ENCODE data around the gene EFCAB11.
A peak's percentile ranks its signal among the peaks of the same experiment; 100 is the strongest.

Gene EFCAB11, protein sequence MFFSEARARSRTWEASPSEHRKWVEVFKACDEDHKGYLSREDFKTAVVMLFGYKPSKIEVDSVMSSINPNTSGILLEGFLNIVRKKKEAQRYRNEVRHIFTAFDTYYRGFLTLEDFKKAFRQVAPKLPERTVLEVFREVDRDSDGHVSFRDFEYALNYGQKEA

DNA sequence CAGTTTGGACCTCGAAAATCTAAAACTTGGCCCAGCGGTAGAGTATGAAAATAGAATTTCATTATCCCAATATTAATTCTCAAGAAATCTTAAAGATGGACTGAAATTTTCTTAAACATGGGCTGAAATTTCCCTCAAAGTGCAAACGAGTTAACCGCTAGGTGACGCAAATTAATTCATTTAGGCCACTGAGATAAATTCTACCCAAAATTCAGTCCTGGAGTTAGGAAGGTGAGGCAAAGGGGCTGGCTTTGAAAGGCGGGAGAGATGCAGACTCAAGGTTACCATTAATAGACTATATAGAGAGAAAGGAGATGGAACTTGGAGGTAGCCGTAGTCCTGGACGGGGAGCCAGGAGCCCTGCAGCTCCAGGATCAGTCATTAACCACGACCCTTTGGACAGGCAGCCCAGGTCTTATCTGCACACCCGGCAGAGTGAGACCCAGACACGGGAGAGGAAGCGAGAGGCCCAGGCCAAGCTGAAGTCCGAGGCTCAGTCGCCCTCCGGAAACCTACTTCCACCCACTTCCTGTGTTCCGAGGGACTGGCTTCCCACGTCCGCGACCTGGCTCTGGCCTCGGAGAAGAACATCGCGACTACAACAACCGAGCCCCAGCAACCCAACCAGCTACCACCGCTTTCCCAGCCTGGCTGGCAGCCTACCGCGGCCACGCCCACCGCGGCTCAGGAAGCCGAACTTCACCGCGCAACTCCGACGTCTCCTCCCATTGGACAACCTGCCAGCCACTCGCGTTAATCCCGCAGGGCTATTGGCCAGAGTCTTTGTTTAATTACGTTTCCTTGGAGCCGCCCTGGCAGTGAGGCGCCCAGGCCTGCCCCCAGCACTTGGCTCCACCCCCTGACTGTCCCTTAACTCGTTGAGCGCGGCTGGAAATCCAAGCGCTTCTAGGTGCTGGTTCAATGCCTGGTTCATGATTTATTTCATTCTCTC lies at the start of gene EFCAB11:
TSS of gene EFCAB11 (minus strand) at position 661 of the 952 bp plus-strand sequence. CDS start at position 591, 70 bp downstream.
- DNase-seq (ENCODE audit: low read depth, low spot score): peak; percentile 96

DNA sequence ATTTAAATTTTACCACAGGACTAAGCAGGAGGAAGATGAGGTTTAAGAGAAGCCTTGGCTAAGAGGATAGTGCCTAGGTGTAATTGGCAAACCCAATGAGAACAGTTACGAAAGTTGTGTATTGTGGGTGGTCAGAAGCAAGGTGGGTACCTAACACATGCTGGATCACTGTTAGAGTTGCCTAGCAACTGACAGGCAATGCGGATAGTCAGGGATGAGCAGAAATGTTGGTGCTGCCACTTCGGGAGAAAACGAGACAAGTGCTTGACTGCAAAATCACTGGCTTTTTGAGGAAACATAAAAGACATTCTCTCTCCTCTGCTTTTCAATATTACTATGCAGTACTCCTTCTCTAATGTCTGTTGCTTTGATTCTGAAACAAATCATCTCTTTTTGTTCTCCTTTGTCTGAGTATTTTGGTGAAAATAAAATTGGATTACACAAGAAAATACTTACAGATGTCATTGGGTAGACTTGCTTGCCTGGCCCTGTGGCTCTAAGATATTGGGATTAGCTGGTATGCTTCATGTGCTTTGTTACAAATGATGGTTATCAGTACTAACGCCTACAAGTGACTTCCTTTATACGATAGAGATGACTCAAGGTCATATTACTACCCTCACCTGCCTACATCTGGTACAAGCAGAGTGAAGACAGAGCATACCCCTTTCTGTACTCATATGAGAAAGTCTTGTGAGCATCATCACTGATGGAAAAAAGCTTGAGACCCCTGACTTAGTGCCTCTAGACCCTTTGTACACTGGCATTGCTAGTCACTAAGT lies 49.2 kb upstream of the EFCAB11 start:
- DNase-seq (ENCODE audit: low read depth, low spot score): no peak

DNA sequence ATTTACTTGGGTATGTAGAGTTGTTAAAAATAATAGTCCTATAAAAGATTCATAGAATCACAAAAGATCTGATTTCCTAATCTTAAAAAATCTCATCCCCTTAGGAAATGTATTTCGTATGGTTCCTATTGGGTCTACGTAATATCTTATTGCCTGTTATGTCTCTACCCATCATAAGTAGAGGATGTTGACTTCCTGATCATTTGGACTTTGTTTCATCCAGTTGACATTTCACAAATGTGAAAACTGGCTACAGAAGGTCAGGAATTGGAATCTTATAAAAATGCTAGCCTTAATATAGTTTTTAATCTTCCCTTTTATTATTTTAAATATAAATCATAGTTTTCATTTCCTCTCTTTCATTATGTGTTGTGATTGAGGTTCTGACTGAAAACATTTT lies 46.4 kb upstream of the EFCAB11 start:
- DNase-seq (ENCODE audit: low read depth, low spot score): no peak

DNA sequence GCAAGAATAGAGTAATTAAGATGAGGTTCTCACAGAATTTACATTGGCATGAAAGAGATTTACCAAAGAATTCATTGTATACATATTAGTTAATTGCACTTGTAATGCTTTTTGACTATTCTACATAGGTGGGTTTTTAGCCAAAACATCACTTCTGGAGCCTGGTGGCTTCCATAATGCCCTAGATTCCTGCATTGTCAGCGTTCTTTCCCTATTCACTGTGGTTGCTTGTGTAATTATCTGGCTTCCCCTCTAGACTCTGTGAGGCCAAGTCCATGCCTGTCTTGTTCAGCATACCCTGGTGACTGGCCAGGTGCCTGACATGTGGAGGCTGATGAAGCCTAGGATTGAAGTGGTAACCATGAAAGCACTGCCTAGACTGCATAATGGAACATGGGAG lies 42.4 kb upstream of the EFCAB11 start:
- no peak for DNase-seq (ENCODE audit: low read depth, low spot score)

DNA sequence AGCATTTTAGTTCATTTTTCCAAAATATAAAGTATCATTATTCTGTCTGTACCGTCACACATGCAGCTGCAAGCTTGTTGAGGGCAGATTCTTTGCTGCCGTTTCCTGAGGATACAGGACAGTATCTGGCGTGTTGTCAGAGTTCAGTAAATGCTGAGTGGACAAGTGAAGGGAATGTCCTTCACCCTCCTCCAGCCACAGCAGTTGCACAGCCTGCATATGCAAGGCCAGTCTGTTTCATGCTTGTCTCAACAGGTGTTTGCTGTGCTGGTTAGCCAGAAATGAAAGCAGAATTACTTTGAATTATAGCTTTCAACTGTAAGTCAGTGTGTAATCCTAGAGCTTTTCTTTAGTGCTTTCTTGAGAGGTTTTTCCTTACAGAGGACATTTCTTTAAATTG lies 37.7 kb upstream of the EFCAB11 start:
- DNase-seq (ENCODE audit: low read depth, low spot score): no peak

DNA sequence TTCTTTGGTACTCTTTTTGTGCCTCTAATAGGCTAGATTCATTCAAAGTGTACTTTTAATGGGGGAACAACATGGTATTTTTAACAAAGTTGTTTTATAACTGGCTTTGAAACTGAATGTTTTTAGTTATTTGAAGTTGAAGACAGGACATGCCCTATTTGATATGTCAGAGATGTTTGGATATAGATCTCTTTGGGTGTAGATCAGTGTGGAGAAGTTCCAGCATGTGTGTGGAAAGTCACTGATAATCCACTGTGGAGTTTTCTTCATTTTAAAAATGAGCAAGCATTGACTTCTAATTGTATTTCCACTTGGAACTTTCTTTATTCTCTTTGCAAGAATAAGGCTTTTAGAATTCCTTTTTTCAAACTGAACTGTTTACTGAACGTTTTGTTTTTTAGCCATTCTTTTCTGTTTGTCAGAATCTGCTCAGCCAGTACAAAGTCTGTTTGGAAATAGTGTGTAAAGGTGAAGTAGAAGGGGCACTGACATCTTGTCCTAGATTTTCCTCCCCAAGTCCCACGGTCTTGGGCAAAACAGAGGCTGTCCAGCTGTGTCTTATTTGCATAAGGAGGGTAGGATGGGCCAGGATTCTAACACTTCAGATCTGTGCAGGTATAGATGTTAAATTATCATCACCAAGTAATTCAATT lies 36.2 kb upstream of the EFCAB11 start:
- no peak for DNase-seq (ENCODE audit: low read depth, low spot score)

DNA sequence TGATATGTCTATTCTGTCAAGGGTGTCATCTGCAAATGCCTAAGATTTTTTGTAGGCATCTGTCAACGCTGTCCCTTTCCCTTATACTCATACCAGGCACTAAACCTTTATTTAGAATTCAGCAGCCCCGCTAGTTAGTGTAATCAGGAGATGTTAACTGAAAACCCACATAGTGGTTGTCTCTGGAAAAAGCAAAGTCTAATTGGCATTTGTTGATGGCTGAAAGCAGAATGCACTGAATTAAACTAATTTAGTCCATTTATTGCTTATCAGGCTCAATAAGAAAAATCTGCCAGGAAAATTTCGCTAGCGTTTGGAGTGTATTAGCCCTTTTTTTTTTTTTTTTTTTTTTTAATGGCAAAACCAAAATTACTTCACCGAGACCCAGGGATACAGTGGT lies 35.7 kb upstream of the EFCAB11 start:
- DNase-seq (ENCODE audit: low read depth, low spot score): no peak

DNA sequence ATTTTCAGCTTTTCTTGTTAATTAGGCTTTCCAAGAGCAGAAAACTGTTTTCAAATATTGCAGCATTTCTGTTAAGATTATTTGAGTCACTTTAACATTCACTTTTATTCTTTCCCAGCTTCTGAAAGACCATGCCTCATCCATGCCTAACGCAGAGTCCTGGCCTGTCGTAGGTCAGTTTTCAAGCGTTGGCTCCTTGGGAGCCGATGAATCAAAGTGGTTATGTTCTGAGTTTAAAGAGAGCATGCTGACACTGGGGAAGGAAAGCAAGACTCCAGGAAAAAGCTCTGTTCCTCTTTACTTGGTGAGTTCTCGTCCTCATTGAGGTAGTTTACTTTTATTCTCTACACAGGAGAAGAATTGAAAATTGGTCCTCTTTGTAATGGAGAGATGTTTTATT lies 34.3 kb upstream of the EFCAB11 start:
- DNase-seq (ENCODE audit: low read depth, low spot score): no peak

DNA sequence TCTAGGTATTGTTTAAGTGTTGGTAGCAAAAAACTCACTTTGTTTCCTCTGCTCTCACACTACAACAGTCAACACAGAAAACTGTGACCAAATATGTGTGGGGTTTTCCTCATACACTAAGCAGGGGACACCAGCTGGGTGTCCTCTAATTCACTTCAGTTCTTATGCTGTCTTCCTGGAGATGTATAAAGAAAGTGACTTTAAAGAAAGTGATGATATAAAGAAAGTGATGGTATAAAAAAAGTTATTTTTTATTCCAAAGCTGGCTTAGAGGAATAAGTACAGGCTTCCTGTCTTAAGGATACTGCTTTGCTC lies 32.6 kb upstream of the EFCAB11 start:
- DNase-seq (ENCODE audit: low read depth, low spot score): no peak

DNA sequence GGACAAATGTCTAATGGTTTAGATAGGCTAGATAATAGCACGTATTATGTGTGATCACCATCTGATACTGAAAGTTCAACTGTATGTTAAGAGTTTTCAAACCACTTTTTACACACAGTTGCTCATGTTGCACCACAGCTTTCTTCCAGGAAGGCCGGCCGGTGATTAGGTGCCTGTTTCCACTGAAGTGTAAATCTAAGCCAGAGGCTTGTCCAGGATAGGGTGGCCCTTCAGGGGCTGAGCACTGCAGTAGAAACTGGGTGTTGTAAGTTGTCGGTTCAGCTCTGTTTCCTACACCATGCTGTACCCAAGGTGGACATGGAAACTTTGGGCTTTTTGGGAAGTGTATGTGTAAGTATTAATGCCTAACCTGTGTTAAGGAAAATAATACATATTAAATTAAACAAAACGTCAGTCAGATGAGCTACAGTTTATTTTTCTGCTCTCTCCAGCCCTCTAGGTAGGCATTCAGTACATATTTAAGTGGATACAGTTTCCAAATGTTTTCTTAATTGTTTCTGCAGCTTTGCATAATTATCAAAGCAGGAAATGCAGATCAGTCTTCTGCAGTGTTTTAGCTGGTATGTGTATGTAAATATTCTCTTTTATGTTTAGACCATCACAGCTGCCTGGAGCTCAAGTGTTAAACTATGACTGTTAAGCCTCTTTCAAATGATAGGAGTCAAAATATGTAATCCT lies 32.1 kb upstream of the EFCAB11 start:
- no peak for DNase-seq (ENCODE audit: low read depth, low spot score)

DNA sequence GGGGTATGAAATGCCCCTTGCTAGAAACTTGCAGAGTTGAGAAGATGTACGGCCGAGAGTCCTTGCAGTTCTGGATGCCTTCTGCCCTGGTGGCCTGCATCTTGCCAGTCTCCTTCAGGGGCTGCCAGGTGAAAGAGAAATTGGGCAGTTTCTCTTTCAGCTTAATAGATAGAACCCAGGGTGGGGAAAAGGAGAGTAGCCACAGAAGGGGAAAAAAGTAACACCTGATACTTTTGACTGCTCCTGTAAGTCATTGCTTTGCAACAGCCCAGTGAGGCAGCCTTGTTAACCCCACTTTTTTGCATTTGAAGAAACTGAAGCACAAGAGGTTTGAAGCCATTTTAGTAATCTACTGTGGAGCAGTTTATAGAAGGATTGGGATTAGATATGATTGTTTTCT lies 28.8 kb upstream of the EFCAB11 start:
- no peak for DNase-seq (ENCODE audit: low read depth, low spot score)

DNA sequence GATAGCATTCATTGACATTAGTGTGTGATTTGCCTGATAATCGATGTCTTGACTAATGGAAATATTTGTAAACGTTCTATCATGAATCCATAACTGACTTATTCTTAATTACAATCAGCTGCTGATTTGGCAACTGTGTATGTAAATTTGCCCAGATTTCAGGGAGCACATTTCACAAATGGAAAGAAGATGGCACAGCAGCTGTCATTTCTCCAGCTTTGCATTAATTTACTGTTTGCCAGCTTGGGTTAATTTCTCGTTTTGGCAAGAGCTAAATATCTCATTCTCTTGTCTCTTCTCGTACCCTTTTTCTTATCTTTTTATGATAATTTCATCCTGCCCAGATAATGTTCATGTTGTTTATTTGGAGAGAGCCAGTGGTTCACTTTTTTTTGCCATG lies 24.1 kb upstream of the EFCAB11 start:
- no peak for DNase-seq (ENCODE audit: low read depth, low spot score)

DNA sequence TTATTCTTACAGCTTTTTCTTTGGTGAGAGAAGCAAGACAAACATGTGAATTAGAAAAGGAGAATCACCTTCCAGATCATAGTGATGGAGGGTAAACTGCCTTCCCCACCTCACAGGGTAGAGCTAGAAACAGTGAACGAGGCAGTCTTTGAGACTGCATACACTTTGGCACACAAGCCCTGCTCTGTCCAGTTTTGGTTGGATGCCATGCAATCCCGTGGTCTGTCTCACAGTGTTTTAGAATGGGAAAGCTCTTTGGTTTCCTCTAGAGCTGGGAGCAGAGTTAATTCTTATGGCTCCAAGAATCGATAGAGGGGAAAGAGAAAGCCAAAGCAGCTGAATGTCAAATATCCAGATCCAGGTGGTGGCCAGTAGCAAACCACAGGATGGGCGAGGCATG lies 23.1 kb upstream of the EFCAB11 start:
- no peak for DNase-seq (ENCODE audit: low read depth, low spot score)

DNA sequence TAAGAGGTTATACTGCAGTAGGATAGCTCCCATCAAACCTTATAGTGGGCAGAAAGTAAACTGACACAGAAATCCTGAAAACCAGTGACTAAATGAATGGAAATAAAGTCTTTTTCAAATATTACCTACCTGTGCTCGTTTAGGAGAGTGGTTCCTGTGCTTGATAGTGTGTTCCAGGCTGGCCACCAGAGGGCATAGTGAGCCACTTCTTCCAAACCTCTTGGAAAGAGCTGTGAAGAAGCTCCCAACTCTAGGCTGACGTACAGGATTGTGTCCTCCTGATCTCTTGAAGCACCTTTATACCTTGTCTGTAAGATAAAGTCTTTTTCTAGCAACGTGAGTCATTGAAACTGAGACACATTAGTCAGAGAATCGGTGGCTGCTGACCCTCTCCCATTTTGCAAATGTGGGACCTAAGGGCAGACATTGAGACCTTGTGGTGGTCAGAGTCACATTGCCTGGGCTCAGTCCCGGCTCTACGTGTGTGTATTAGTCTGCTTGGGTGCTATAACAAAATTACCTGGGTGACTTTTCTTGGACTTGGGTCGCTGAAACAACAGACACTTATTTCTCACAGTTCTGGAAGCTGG lies 18.8 kb upstream of the EFCAB11 start:
- peak; percentile 20 for DNase-seq (ENCODE audit: low read depth, low spot score)

DNA sequence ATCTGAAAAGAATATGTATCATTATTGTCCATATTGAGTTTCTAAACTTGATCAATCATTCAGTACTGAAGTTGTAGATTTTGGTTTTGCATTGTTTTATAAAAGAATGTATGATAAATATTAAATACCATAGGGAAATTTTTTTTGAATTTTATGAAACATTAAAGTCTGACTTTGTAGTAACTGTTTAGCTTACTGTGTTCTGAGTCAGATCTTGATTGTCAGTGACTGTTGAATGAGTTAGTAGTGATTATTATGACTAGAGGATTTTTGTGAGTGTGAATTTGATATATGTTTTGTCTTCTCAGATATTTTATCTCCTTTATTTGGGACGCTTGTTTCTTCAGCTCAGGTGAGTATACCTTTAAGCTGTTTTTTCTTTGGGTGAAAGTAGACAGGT lies 11.3 kb upstream of the EFCAB11 start:
- no peak for DNase-seq (ENCODE audit: low read depth, low spot score)

DNA sequence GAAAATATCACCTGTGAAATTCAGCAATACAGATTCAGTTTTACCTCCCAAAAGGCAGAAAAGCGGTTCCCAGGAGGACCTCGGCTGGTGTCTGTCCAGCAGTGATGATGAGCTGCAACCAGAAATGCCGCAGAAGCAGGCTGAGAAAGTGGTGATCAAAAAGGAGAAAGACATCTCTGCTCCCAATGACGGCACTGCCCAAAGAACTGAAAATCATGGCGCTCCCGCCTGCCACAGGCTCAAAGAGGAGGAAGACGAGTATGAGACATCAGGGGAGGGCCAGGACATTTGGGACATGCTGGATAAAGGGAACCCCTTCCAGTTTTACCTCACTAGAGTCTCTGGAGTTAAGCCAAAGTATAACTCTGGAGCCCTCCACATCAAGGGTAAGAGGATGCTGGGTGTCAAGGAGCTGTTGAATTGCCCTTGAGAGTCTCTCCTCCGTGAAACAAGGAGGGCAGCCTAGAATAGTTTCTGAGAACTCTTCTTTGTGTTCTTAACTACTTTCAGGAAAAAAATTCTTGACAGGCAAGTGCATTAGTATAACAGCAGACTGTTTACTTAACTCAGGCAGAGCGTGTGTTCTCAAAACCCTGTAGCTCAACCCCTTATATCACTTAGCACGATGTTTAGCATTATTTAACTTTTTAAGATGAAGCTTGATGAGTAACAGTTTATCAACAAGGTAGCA lies 8.9 kb upstream of the EFCAB11 start:
- no peak for DNase-seq (ENCODE audit: low read depth, low spot score)

DNA sequence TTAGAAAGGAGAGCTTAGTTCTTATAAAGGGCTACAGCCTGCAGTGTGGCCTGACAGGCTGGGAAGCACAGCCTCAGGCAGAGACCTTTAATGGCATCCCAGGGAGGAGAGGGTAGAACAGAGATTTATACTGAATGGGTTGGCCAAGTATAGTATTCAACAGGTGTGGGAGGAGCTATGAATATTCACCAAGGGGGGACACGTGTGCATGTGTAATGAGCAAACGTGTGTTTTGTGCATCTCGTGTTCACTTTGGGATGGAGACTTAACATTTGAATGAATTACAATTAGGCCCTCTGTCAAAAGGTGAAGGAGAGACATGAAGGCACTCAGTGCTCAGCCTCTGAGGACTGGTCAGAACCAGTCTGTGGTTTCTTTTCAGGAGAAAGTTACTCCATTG lies 6.4 kb upstream of the EFCAB11 start:
- DNase-seq (ENCODE audit: low read depth, low spot score): no peak

DNA sequence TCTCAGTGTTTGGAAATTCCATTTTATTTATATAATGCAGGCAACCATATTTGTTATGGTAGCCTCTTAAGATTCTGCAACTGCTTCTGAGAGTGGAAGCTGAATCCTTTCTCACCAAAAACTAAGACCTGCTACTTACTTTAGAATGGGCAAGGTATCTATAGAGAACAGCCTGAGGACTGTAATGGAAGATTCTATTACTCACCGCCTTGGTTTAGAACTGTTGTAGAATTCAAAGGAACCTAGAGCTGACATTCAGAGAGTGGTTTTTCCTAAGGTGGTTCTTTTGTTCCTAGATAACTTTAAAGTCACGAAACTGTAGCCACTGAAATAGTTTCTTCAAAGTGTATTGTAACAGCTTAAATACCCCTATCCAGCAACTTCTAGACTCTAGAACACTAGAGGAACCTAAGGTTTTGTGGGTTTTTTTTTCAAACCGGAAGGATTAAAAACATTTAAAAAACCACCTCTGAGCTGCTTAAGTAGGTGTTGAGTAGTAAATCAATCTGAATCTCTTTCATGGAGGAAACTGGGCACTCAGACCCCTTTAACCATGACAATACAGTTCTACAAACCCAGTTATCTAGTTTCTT lies 5.4 kb upstream of the EFCAB11 start:
- DNase-seq (ENCODE audit: low read depth, low spot score): no peak

DNA sequence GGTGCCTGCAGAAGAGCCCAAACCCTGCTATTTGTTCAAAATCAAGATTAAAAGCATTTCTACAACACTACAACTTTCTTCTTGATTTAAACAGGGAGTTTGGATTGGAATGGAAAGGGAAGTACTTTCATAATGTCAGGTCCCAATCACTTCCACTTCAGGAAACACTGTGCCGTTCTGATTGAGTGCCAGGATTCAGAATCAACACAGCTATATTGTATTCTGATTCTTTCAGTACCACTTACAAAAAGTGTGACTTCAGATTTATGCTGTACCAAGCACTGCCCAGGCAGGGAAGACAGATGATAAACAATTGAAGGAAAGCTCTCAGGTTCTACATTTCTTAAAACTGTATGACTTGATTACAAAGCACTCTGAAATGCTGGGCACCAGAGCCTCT lies 4.4 kb upstream of the EFCAB11 start:
- no peak for DNase-seq (ENCODE audit: low read depth, low spot score)

DNA sequence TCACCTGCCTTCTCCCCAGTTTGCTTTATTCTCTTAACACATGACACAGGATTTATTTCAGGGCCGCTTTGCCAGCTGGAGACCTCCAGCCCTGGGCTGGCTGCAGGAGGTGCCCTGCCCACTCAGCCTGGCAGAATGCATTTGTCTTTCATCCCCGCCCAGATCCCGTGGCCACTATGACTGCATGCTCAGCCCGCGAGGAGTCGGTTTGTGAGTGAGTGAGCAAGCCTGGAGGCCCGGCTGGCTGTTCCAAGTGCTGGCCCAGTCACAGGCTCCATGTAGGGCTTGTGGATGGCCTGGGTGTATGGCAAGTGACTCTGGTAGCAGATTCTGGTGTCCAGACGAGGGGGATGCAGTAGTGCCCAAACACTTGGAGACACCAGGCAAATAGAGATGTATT lies 3.3 kb upstream of the EFCAB11 start:
- no peak for DNase-seq (ENCODE audit: low read depth, low spot score)

Measured in smooth muscle cell of the brain vasculature (primary cell).